ENCODE measurements around the gene ESR2. TPM values are rescaled to one million over a fixed set of nuclear protein-coding genes. Genes with fewer than 3 reads are reported as not detected.
"Not testable (repeated sequence)": the region's sequence is repeated elsewhere in the genome, so short reads cannot be mapped to it uniquely, and the experiment has no call there.

ESR2 gene
- total RNA-seq, 4 donors from 2014 or later: 0.59 to 2.4 (median 1.5) TPM

DNA sequence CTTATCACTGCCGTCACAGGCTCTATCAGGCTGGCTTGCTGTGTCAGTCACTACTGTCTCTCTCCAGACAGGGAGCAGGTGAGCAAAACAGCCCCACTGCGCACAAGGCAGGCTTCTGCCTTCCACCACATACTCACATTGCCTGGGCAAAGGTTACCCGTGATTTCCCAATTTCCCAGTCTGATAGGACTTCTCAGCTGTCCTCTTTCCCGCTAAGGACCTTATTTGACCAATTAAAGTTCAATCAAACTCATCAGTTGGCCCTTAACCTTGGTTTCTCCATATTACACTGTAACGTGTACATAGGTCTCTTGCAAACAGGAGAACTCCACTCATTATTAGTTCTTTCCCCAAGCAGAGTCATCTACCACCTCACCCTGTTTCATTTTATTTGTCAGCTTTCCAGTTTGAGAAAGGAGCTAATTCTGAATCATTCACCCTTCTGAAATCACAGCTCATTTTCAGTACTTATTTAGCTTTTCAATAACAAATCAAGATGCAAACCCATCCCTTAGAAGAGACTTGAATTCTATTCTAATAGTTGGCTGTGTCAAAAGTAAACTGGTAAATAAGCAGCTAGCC is 170.8 kb downstream of the ESR2 start:
- Histone ChIP-seq H3K36me3 (peaks cover 0 to 83% (median 21%) of the 10 kb centered on the region in 3 donors), H3K27ac (no peak overlapping the region), H3K4me3 (no peak overlapping the region), H3K27me3 (no peaks in the 10 kb centered on the region), H3K4me1 (no peaks in the 10 kb centered on the region), H3K9me3 (no peaks in the 10 kb centered on the region)
- TF ChIP-seq POLR2A (IDR thresholded peaks at IDR 0.05) (no peak), EP300 (IDR thresholded peaks at IDR 0.05) (no peak), CTCF (IDR thresholded peaks at IDR 0.05) (no peak)
- no peak for DNase-seq (ENCODE audit: low spot score in 2 of 2)
- whole genome bisulfite sequencing, 2 donors: 93 to 97% methylated on average over 5 of the region's 5 CpGs

GRCh38 chr14:64119980-64120379 is 174.2 kb downstream of the ESR2 start:
- Histone ChIP-seq H3K4me3 (no peak overlapping the region), H3K4me1 (peaks cover 0 to 4% (median 0%) of the 10 kb centered on the region in 4 donors), H3K9me3 (no peaks in the 10 kb centered on the region), H3K27me3 (no peaks in the 10 kb centered on the region), H3K27ac (no peak overlapping the region), H3K36me3 (peaks cover 0 to 65% (median 3%) of the 10 kb centered on the region in 3 donors)
- TF ChIP-seq EP300 (IDR thresholded peaks at IDR 0.05) (no peak), CTCF (IDR thresholded peaks at IDR 0.05) (no peak), POLR2A (IDR thresholded peaks at IDR 0.05) (no peak)
- no peak for DNase-seq (ENCODE audit: low spot score in 2 of 2)

- Histone ChIP-seq H3K27me3 (no peaks in the 10 kb centered on the region), H3K4me3 (no peak overlapping the region), H3K9me3 (no peaks in the 10 kb centered on the region), H3K4me1 (peaks cover 0 to 4% (median 0%) of the 10 kb centered on the region in 4 donors), H3K27ac (no peak overlapping the region), H3K36me3 (peaks cover 0 to 64% (median 3%) of the 10 kb centered on the region in 3 donors)
- WGBS, 2 donors: 93 to 97% methylated on average over 2 of the region's 2 CpGs
- no peak for TF ChIP-seq EP300 (IDR thresholded peaks at IDR 0.05)
- no peak for TF ChIP-seq CTCF (IDR thresholded peaks at IDR 0.05)
- no peak for TF ChIP-seq POLR2A (IDR thresholded peaks at IDR 0.05)
- no peak for DNase-seq (ENCODE audit: low spot score in 2 of 2)
These were observed 174.7 kb downstream of the ESR2 start for GRCh38 chr14:64119500-64119899.

- peaks cover 0 to 65% (median 3%) of the 10 kb centered on the region in 3 donors for H3K36me3 ChIP-seq
- no peak overlapping the region for H3K27ac ChIP-seq
- DNase-seq (ENCODE audit: low spot score in 2 of 2): no peak
- no peaks in the 10 kb centered on the region for H3K27me3 ChIP-seq
- no peaks in the 10 kb centered on the region for H3K9me3 ChIP-seq
- H3K4me3 ChIP-seq: no peak overlapping the region
- H3K4me1 ChIP-seq: peaks cover 0 to 5% (median 0%) of the 10 kb centered on the region in 4 donors
- WGBS, 2 donors: 95 to 96% methylated on average over 2 of the region's 2 CpGs
- no peak for TF ChIP-seq POLR2A (IDR thresholded peaks at IDR 0.05)
These were observed 175.3 kb downstream of the ESR2 start for GRCh38 chr14:64118892-64119291.

DNA sequence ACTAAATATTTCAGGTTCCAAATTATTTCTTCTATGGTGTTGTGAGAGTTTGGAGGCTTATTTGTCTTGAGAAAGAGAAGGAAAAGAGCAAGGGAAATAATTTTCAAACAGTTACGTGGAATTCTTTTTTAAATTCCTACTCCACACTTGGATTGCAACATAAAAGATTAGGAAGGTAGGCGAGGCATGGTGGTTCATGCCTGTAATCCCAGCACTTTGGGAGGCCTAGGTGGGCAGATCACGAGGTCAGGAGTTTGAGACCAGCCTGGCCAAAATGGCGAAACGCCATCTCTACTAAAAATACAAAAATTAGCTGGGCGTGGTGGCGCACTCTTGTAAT is 175.8 kb downstream of the ESR2 start:
- peak overlapping the region in 1 of 4 donors; percentile 47 for H3K27ac ChIP-seq
- H3K27me3 ChIP-seq; H3K4me3 ChIP-seq; DNase-seq (ENCODE audit: low spot score in 2 of 2); H3K9me3 ChIP-seq: not testable (repeated sequence)
- peaks cover 0 to 61% (median 3%) of the 10 kb centered on the region in 3 donors for H3K36me3 ChIP-seq
- peaks cover 0 to 10% (median 0%) of the 10 kb centered on the region in 4 donors for H3K4me1 ChIP-seq
- 91 to 93% methylated on average over 7 of the region's 7 CpGs for WGBS, 2 donors

DNA sequence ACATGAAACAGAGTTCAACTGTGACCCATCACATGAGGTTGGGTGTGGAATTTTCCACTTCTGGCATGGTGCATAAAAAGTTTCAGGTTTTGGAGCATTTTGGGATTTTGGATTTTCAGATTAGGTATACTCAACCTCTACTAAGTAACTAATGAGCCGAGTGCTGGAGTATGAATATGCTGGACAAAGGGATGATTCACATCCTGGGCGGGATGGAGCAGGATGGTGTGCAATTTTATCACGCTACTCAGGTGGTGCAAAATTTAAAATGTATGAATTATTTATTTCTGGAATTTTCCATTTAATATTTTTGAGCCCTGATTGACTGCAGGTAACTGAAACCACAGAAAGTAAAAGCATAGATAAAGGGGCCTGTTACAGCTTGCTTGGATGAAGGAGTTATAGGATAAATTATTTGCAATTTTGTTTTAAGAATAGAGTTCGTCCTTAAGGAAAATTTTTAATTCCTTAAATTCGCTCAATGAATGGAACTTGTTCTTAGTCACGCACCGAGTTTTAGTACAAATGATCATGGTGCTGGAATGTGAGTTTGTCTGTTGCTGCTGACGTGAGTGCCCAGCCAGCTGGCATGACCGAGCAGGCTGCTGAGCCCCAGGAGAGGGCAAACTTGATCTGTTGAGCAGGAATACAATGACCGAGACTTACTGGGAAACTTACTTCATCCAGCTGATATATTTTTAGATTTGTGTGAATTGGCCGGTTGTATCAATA is 176.3 kb downstream of the ESR2 start:
- Histone ChIP-seq H3K36me3 (peaks cover 0 to 61% (median 3%) of the 10 kb centered on the region in 3 donors), H3K9me3 (no peaks in the 10 kb centered on the region), H3K27ac (peak overlapping the region in 1 of 4 donors; percentile 47), H3K4me3 (no peak overlapping the region), H3K27me3 (no peaks in the 10 kb centered on the region), H3K4me1 (peaks cover 0 to 16% (median 0%) of the 10 kb centered on the region in 4 donors)
- TF ChIP-seq CTCF (IDR thresholded peaks at IDR 0.05) (no peak), EP300 (IDR thresholded peaks at IDR 0.05) (peak in 1 of 2 donors; percentile 21)
- no peak for DNase-seq (ENCODE audit: low spot score in 2 of 2)
- 58 to 59% methylated on average over 11 of the region's 11 CpGs for WGBS, 2 donors
